Measurements from ENCODE around the gene RNF115. TPM values are rescaled to one million over a fixed set of nuclear protein-coding genes. Genes with fewer than 3 reads are reported as not detected.

Gene RNF115
- total RNA-seq, 1 experiment from 2014 or later, result 11.0 TPM

DNA sequence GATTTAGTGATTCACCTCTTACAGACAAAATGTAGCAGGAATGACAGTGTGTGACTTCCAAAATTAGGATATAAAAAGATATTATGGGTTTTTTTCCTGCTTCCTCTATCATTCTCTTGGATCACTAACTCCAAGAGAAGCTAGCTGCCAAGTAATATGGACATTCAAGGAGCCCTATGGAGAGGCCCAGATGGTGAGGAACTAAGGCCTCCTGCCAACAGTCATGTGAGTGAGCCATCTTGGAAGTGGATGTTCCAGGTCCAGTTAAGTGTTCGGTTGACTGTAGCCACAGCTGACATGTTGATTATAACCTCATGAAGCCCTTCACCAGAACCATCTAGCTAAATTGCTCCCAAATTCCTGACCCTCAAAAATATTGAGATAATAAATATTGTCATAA lies 65.8 kb downstream of the RNF115 start:
- Histone ChIP-seq H3K27ac (ENCODE audit: insufficient read length, low read depth, low read length) (no peak overlapping the region), H3K27me3 (ENCODE audit: insufficient read depth, low read length) (no peaks in the 10 kb centered on the region), H3K4me1 (ENCODE audit: insufficient read depth, low read length) (no peaks in the 10 kb centered on the region), H2BK20ac (ENCODE audit: low read depth, low read length, poor library complexity, severe bottlenecking) (no peak overlapping the region), H2BK15ac (ENCODE audit: low read depth, low read length) (no peak overlapping the region), H3K56ac (ENCODE audit: insufficient read length, low read depth, low read length) (no peak overlapping the region), H2AFZ (ENCODE audit: low read length) (no peak overlapping the region), H4K20me1 (ENCODE audit: control insufficient read depth, insufficient read depth, insufficient read length) (no peaks in the 10 kb centered on the region), H4K5ac (ENCODE audit: insufficient read length, low read depth, low read length) (no peak overlapping the region), H3K23ac (ENCODE audit: insufficient read length, low read depth, low read length) (no peak overlapping the region), H3K79me1 (ENCODE audit: insufficient read depth, low read depth, low read length, poor library complexity, severe bottlenecking) (no peaks in the 10 kb centered on the region), H3K9me3 (ENCODE audit: control insufficient read depth, low read depth, low read length) (no peaks in the 10 kb centered on the region), H3K9ac (ENCODE audit: extremely low read depth, insufficient read length, low read length) (no peak overlapping the region), H3K18ac (ENCODE audit: insufficient read length, low read depth, low read length) (no peak overlapping the region), H4K8ac (replicated peaks; ENCODE audit: insufficient read length, low read depth, low read length) (no peak overlapping the region), H3K79me2 (ENCODE audit: insufficient read depth, low read length) (no peaks in the 10 kb centered on the region), H2BK5ac (ENCODE audit: insufficient read length, low read length) (no peak overlapping the region), H2BK120ac (ENCODE audit: low read depth, low read length, poor library complexity, severe bottlenecking) (no peak overlapping the region), H3K23me2 (ENCODE audit: insufficient read length, low read depth, low read length, poor library complexity, severe bottlenecking) (no peaks in the 10 kb centered on the region), H3K4me2 (ENCODE audit: insufficient read depth, insufficient read length, low read length) (no peak overlapping the region), H4K91ac (ENCODE audit: insufficient read length, low read depth, low read length) (no peak overlapping the region), H3K4ac (ENCODE audit: low read depth, low read length) (no peak overlapping the region), H2AK5ac (ENCODE audit: insufficient read length, low read length) (no peak overlapping the region), H3T11ph (ENCODE audit: low read length) (no peak overlapping the region), H3K14ac (ENCODE audit: insufficient read depth, low read length) (no peak overlapping the region), H2BK12ac (ENCODE audit: insufficient read length, low read depth, low read length) (no peak overlapping the region)
- Mint-ChIP-seq H3K27ac (no peak overlapping the region), H3K36me3 (ENCODE audit: insufficient read depth in 1 of 3, low read depth in 3 of 3) (peaks cover 29 to 44% (median 29%) of the 10 kb centered on the region in 3 experiments), H3K27me3 (ENCODE audit: low read depth) (no peaks in the 10 kb centered on the region), H3K4me3 (no peak overlapping the region), H3K9me3 (peaks cover 23 to 25% of the 10 kb centered on the region in 2 experiments), H3K4me1 (no peaks in the 10 kb centered on the region)
- WGBS (ENCODE audit: extremely low coverage, insufficient read length, low lambda C conversion rate), result no CpG with 5 or more reads among the region's 1 CpG
- TF ChIP-seq, protein P1, sequence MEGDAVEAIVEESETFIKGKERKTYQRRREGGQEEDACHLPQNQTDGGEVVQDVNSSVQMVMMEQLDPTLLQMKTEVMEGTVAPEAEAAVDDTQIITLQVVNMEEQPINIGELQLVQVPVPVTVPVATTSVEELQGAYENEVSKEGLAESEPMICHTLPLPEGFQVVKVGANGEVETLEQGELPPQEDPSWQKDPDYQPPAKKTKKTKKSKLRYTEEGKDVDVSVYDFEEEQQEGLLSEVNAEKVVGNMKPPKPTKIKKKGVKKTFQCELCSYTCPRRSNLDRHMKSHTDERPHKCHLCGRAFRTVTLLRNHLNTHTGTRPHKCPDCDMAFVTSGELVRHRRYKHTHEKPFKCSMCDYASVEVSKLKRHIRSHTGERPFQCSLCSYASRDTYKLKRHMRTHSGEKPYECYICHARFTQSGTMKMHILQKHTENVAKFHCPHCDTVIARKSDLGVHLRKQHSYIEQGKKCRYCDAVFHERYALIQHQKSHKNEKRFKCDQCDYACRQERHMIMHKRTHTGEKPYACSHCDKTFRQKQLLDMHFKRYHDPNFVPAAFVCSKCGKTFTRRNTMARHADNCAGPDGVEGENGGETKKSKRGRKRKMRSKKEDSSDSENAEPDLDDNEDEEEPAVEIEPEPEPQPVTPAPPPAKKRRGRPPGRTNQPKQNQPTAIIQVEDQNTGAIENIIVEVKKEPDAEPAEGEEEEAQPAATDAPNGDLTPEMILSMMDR (conservative IDR thresholded peaks at IDR 0.05), result no peak
- DNase-seq, result no peak
